ENCODE data around the gene FGF14. TPM values are rescaled to one million over a fixed set of nuclear protein-coding genes. Genes with fewer than 3 reads are reported as not detected.

The FGF14 gene
- total RNA-seq, 1 experiment from 2014 or later: 0.22 TPM

- no peaks in the 10 kb centered on the region for H3K4me1 Mint-ChIP-seq
- Histone ChIP-seq H2BK120ac (ENCODE audit: low read depth, low read length, poor library complexity, severe bottlenecking) (no peak overlapping the region), H4K20me1 (ENCODE audit: control insufficient read depth, insufficient read depth, insufficient read length) (no peaks in the 10 kb centered on the region), H4K5ac (ENCODE audit: insufficient read length, low read depth, low read length) (no peak overlapping the region), H3K18ac (ENCODE audit: insufficient read length, low read depth, low read length) (no peak overlapping the region), H3K79me2 (ENCODE audit: insufficient read depth, low read length) (no peaks in the 10 kb centered on the region), H3K14ac (ENCODE audit: insufficient read depth, low read length) (no peak overlapping the region), H2BK5ac (ENCODE audit: insufficient read length, low read length) (no peak overlapping the region), H3K4me1 (ENCODE audit: insufficient read depth, low read length) (no peaks in the 10 kb centered on the region), H3K23ac (ENCODE audit: insufficient read length, low read depth, low read length) (no peak overlapping the region), H2AK5ac (ENCODE audit: insufficient read length, low read length) (no peak overlapping the region), H3K9me3 (ENCODE audit: control insufficient read depth, low read depth, low read length) (no peaks in the 10 kb centered on the region), H3K4ac (ENCODE audit: low read depth, low read length) (no peak overlapping the region), H2BK20ac (ENCODE audit: low read depth, low read length, poor library complexity, severe bottlenecking) (no peak overlapping the region), H3K79me1 (ENCODE audit: insufficient read depth, low read depth, low read length, poor library complexity, severe bottlenecking) (no peaks in the 10 kb centered on the region), H2AFZ (ENCODE audit: low read length) (no peak overlapping the region), H3K4me2 (ENCODE audit: insufficient read depth, insufficient read length, low read length) (no peak overlapping the region), H3T11ph (ENCODE audit: low read length) (no peak overlapping the region), H3K27me3 (ENCODE audit: insufficient read depth, low read length) (no peaks in the 10 kb centered on the region), H2BK12ac (ENCODE audit: insufficient read length, low read depth, low read length) (no peak overlapping the region), H3K23me2 (ENCODE audit: insufficient read length, low read depth, low read length, poor library complexity, severe bottlenecking) (no peaks in the 10 kb centered on the region), H2BK15ac (ENCODE audit: low read depth, low read length) (no peak overlapping the region), H3K27ac (ENCODE audit: insufficient read length, low read depth, low read length) (no peak overlapping the region), H4K91ac (ENCODE audit: insufficient read length, low read depth, low read length) (no peak overlapping the region), H3K9ac (ENCODE audit: extremely low read depth, insufficient read length, low read length) (no peak overlapping the region), H3K56ac (ENCODE audit: insufficient read length, low read depth, low read length) (no peak overlapping the region), H4K8ac (replicated peaks; ENCODE audit: insufficient read length, low read depth, low read length) (no peak overlapping the region)
- no peak for TF ChIP-seq CTCF (conservative IDR thresholded peaks at IDR 0.05)
- H3K4me3 Mint-ChIP-seq: no peak overlapping the region
- WGBS (ENCODE audit: extremely low coverage, insufficient read length, low lambda C conversion rate): no CpG with 5 or more reads among the region's 4 CpGs
- no peak for DNase-seq
- H3K27me3 Mint-ChIP-seq (ENCODE audit: low read depth): no peaks in the 10 kb centered on the region; the same call in 1 of the 2 replicates
- H3K9me3 Mint-ChIP-seq: no peaks in the 10 kb centered on the region
- H3K27ac Mint-ChIP-seq: no peak overlapping the region
- H3K36me3 Mint-ChIP-seq (ENCODE audit: insufficient read depth in 1 of 3, low read depth in 3 of 3): no peaks in the 10 kb centered on the region
These were observed 373.6 kb downstream of the FGF14 start for GRCh38 chr13:102028206-102028605.

All from H9 (cell line).